ENCODE data around the gene UAP1. TPM values are rescaled to one million over a fixed set of nuclear protein-coding genes. Genes with fewer than 3 reads are reported as not detected.

UAP1 gene
- polyA plus RNA-seq, 1 of the 3 experiments (the other 2 are of a cell fraction): 32.3 TPM

DNA sequence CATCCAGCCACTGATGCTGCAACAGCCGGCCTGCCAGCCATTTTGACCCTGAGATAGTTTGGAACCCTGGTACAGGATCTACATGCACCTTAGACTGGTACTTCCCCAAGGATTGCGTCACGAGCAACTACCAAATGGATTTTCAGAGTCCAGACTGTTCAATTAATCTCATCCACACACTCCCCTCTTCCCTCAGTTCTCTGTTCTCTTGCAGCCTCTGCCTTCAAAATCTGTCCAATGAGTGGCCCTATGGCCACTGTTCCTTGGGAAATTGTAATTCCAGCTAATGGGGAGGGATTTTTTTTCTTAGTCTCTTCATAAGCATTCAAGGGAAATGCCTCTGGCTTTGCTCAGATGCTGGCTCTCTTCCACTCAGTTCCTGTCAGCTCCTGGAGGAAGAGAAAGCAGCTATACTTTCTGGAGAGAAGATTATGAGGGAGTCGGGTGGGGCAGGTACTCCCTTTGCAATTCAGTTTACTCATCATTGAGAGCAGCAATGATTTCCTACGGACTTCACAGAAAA is 19.8 kb upstream of the UAP1 start (continued):
- TF ChIP-seq, protein P1, sequence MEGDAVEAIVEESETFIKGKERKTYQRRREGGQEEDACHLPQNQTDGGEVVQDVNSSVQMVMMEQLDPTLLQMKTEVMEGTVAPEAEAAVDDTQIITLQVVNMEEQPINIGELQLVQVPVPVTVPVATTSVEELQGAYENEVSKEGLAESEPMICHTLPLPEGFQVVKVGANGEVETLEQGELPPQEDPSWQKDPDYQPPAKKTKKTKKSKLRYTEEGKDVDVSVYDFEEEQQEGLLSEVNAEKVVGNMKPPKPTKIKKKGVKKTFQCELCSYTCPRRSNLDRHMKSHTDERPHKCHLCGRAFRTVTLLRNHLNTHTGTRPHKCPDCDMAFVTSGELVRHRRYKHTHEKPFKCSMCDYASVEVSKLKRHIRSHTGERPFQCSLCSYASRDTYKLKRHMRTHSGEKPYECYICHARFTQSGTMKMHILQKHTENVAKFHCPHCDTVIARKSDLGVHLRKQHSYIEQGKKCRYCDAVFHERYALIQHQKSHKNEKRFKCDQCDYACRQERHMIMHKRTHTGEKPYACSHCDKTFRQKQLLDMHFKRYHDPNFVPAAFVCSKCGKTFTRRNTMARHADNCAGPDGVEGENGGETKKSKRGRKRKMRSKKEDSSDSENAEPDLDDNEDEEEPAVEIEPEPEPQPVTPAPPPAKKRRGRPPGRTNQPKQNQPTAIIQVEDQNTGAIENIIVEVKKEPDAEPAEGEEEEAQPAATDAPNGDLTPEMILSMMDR (IDR thresholded peaks at IDR 0.05): no peak
- TF ChIP-seq, protein P2, sequence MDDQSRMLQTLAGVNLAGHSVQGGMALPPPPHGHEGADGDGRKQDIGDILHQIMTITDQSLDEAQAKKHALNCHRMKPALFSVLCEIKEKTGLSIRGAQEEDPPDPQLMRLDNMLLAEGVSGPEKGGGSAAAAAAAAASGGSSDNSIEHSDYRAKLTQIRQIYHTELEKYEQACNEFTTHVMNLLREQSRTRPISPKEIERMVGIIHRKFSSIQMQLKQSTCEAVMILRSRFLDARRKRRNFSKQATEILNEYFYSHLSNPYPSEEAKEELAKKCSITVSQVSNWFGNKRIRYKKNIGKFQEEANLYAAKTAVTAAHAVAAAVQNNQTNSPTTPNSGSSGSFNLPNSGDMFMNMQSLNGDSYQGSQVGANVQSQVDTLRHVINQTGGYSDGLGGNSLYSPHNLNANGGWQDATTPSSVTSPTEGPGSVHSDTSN (IDR thresholded peaks at IDR 0.05): peak; percentile 59
- TF ChIP-seq, protein P3, sequence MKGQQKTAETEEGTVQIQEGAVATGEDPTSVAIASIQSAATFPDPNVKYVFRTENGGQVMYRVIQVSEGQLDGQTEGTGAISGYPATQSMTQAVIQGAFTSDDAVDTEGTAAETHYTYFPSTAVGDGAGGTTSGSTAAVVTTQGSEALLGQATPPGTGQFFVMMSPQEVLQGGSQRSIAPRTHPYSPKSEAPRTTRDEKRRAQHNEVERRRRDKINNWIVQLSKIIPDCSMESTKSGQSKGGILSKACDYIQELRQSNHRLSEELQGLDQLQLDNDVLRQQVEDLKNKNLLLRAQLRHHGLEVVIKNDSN (IDR thresholded peaks at IDR 0.05; ENCODE audit: borderline replicate concordance, low read depth): no peak
- TF ChIP-seq FOSL2 (IDR thresholded peaks at IDR 0.05; ENCODE audit: borderline replicate concordance, low read depth): peak; percentile 70; the same call in 1 of the 2 replicates
- TF ChIP-seq EP300 (IDR thresholded peaks at IDR 0.05; ENCODE audit: borderline replicate concordance in 1 of 2, low read depth in 1 of 2, low read length in 1 of 2): peak in 1 of 2 experiments; percentile 72; a peak in 1 of 4 replicates
- TF ChIP-seq RAD21 (IDR thresholded peaks at IDR 0.05; ENCODE audit: low read length): no peak
- TF ChIP-seq POLR2AphosphoS5 (IDR thresholded peaks at IDR 0.05; ENCODE audit: low read depth, low read length): peak; percentile 78; the same call in 1 of the 2 replicates

DNA sequence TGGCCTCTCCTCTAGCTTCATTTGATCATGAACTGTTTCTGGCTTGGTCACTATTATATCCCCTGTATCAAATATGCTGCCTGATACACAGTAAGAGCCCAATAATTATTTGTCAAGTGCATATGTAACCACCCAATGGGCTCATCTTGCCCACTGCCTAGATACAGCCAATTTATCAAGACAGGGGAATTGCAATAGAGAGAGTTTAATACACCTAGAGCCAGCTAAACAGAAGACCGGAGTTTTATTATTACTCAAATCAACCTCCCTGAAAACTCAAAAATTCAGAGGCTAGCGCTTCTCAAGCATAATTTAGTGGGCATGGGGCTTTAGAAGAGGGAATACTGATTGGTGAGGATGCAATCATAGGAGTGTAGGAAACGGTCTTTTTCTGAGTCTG is 18.3 kb upstream of the UAP1 start:
- TF ChIP-seq TEAD4 (IDR thresholded peaks at IDR 0.05; ENCODE audit: borderline replicate concordance, insufficient read depth) (no peak), MXI1 (IDR thresholded peaks at IDR 0.05; ENCODE audit: low read depth, low read length) (no peak), TCF12 (IDR thresholded peaks at IDR 0.05) (no peak), NFIC (IDR thresholded peaks at IDR 0.05; ENCODE audit: borderline replicate concordance) (no peak), EZH2phosphoT487 (IDR thresholded peaks at IDR 0.05; ENCODE audit: borderline replicate concordance, low read depth) (no peak), TAF1 (IDR thresholded peaks at IDR 0.05; ENCODE audit: borderline replicate concordance, low read depth, low read length) (no peak), EP300 (IDR thresholded peaks at IDR 0.05; ENCODE audit: borderline replicate concordance in 1 of 2, low read depth in 1 of 2, low read length in 1 of 2) (no peak), GABPA (IDR thresholded peaks at IDR 0.05; ENCODE audit: low read depth) (no peak)
- TF ChIP-seq, protein P4, sequence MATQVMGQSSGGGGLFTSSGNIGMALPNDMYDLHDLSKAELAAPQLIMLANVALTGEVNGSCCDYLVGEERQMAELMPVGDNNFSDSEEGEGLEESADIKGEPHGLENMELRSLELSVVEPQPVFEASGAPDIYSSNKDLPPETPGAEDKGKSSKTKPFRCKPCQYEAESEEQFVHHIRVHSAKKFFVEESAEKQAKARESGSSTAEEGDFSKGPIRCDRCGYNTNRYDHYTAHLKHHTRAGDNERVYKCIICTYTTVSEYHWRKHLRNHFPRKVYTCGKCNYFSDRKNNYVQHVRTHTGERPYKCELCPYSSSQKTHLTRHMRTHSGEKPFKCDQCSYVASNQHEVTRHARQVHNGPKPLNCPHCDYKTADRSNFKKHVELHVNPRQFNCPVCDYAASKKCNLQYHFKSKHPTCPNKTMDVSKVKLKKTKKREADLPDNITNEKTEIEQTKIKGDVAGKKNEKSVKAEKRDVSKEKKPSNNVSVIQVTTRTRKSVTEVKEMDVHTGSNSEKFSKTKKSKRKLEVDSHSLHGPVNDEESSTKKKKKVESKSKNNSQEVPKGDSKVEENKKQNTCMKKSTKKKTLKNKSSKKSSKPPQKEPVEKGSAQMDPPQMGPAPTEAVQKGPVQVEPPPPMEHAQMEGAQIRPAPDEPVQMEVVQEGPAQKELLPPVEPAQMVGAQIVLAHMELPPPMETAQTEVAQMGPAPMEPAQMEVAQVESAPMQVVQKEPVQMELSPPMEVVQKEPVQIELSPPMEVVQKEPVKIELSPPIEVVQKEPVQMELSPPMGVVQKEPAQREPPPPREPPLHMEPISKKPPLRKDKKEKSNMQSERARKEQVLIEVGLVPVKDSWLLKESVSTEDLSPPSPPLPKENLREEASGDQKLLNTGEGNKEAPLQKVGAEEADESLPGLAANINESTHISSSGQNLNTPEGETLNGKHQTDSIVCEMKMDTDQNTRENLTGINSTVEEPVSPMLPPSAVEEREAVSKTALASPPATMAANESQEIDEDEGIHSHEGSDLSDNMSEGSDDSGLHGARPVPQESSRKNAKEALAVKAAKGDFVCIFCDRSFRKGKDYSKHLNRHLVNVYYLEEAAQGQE (IDR thresholded peaks at IDR 0.05; ENCODE audit: low read depth, low read length): no peak
- TF ChIP-seq, protein P5, sequence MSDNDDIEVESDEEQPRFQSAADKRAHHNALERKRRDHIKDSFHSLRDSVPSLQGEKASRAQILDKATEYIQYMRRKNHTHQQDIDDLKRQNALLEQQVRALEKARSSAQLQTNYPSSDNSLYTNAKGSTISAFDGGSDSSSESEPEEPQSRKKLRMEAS (IDR thresholded peaks at IDR 0.05; ENCODE audit: low read depth): no peak
- Histone ChIP-seq H3K79me2 (ENCODE audit: insufficient read depth) (no peaks in the 10 kb centered on the region), H2AFZ (ENCODE audit: low read depth) (no peak overlapping the region), H3K9me3 (peaks cover 4% of the 10 kb centered on the region; the same call in 1 of the 2 replicates), H3K4me1 (ENCODE audit: control insufficient read depth in 1 of 2, insufficient read depth in 2 of 2, low read depth in 1 of 2, low read length in 1 of 2) (peaks cover 0 to 8% of the 10 kb centered on the region in 2 experiments; a peak in 3 of 4 replicates), H4K20me1 (ENCODE audit: insufficient read depth) (no peaks in the 10 kb centered on the region), H3K9me2 (no peaks in the 10 kb centered on the region), H3K27ac (ENCODE audit: low read depth in 2 of 2, low read length in 1 of 2) (peak overlapping the region in 1 of 2 experiments; percentile 91; a peak in 2 of 4 replicates), H3F3A (replicated peaks; ENCODE audit: insufficient read depth) (peaks cover 40% of the 10 kb centered on the region), H3K4me3 (ENCODE audit: low read depth in 2 of 2, low read length in 1 of 2) (no peak overlapping the region), H3K27me3 (ENCODE audit: insufficient read depth) (no peaks in the 10 kb centered on the region), H3K4me2 (no peak overlapping the region), H3K9ac (no peak overlapping the region), H3K36me3 (replicated peaks in 1 of 2; ENCODE audit: control insufficient read depth in 1 of 2, insufficient read depth in 2 of 2, low read length in 1 of 2) (peaks cover 0 to 5% of the 10 kb centered on the region in 2 experiments)
- ChIA-PET CTCF (no interaction called here), POLR2A (no interaction called here)
- DNase-seq: no peak
- WGBS (ENCODE audit: low lambda C conversion rate): 93% methylated on average over 3 of the region's 3 CpGs

All from SK-N-SH (cell line).